Astrocyte (in vitro differentiated cells and primary cell): ENCODE results near the gene GRM7. TPM values are rescaled to one million over a fixed set of nuclear protein-coding genes. Genes with fewer than 3 reads are reported as not detected.

ENCODE experiments used
- DNase-seq: peaks from one replicate; pipeline ENCODE4 v3.0.0-alpha.2; 2010; ENCODE audit warnings: low read depth
- FAIRE-seq: peaks from 2 replicates; lab custom pipeline; 2011; peaks lifted over from hg19 to GRCh38; lab: Jason Lieb, UNC
- H2AFZ ChIP-seq: 2 replicates; pipeline ENCODE4 v1.6.0; 2012; ENCODE audit warnings: low read depth, low read length, inconsistent platforms
- H3K27ac ChIP-seq: 2 replicates; pipeline ENCODE4 v1.5.1; 2011; ENCODE audit warnings: low read depth, low read length, inconsistent platforms
- H3K27me3 ChIP-seq: 2 replicates; pipeline ENCODE4 v1.6.0; 2011; ENCODE audit warnings: low read length, inconsistent platforms; ENCODE audit not compliant: insufficient read depth
- H3K36me3 ChIP-seq: 2 replicates; pipeline ENCODE4 v1.5.1; 2011; ENCODE audit warnings: low read length, inconsistent platforms; ENCODE audit not compliant: insufficient read depth
- H3K4me1 ChIP-seq: 2 replicates; pipeline ENCODE4 v1.5.1; 2011; ENCODE audit warnings: low read length, inconsistent platforms; ENCODE audit not compliant: insufficient read depth
- H3K4me2 ChIP-seq: 2 replicates; pipeline ENCODE4 v1.6.0; 2012; ENCODE audit warnings: low read length, inconsistent platforms
- H3K4me3 ChIP-seq: 2 replicates; pipeline ENCODE4 v1.5.1; 2011; ENCODE audit warnings: low read depth, mild to moderate bottlenecking, low read length, inconsistent platforms; ENCODE audit not compliant: insufficient read depth
- H3K79me2 ChIP-seq: 2 replicates; pipeline ENCODE4 v1.6.0; 2012; ENCODE audit warnings: mild to moderate bottlenecking, low read length, inconsistent platforms; ENCODE audit not compliant: insufficient read depth
- H3K9ac ChIP-seq: 2 replicates; pipeline ENCODE4 v1.6.0; 2012; ENCODE audit warnings: mild to moderate bottlenecking, low read length, inconsistent platforms
- H3K9me3 ChIP-seq: 2 replicates; pipeline ENCODE4 v1.5.1; 2012; ENCODE audit warnings: low read depth, mild to moderate bottlenecking, low read length, inconsistent platforms; ENCODE audit not compliant: insufficient read depth
- H4K20me1 ChIP-seq: 2 replicates; pipeline ENCODE4 v1.6.0; 2012; ENCODE audit warnings: low read length, inconsistent platforms; ENCODE audit not compliant: insufficient read depth
- H3K27ac Mint-ChIP-seq: one replicate; pipeline ENCODE4 v1.8.0; 2021; ENCODE audit warnings: mild to moderate bottlenecking, mixed read lengths; ENCODE audit not compliant: unreplicated experiment
- H3K27me3 Mint-ChIP-seq: one replicate; pipeline ENCODE4 v1.8.0; 2021; ENCODE audit warnings: low read depth, mixed read lengths; ENCODE audit not compliant: unreplicated experiment
- H3K36me3 Mint-ChIP-seq: one replicate; pipeline ENCODE4 v1.8.0; 2021; ENCODE audit warnings: low read depth, mixed read lengths; ENCODE audit not compliant: unreplicated experiment
- H3K4me1 Mint-ChIP-seq: one replicate; pipeline ENCODE4 v1.8.0; 2021; ENCODE audit warnings: low read depth, mixed read lengths; ENCODE audit not compliant: unreplicated experiment
- H3K4me3 Mint-ChIP-seq: one replicate; pipeline ENCODE4 v1.8.0; 2021; ENCODE audit warnings: mild to moderate bottlenecking, moderate library complexity, mixed read lengths; ENCODE audit not compliant: unreplicated experiment
- H3K9me3 Mint-ChIP-seq: one replicate; pipeline ENCODE4 v1.8.0; 2021; ENCODE audit warnings: mild to moderate bottlenecking, mixed read lengths; ENCODE audit not compliant: unreplicated experiment
- CTCF ChIP-seq: IDR thresholded peaks from 2 replicates; pipeline ENCODE4 v1.5.1; 2011; ENCODE audit warnings: low read depth, mild to moderate bottlenecking, inconsistent platforms, low read length, moderate library complexity; ENCODE audit not compliant: insufficient read depth
- EZH2 ChIP-seq: IDR thresholded peaks from 2 replicates; pipeline ENCODE4 v1.6.1; 2012; ENCODE audit warnings: mild to moderate bottlenecking, low read length, inconsistent platforms; ENCODE audit not compliant: insufficient read depth
- total RNA-seq: library from RNA; stranded (reverse); gene quantifications from 2 replicates; pipeline ENCODE4 v1.2.1, GENCODE V29; 2021

The GRM7 gene
- total RNA-seq, 1 donor from 2014 or later, result not detected

GRCh38 chr3:7589526-7589925 is 728.6 kb downstream of the GRM7 start:
- Histone ChIP-seq H4K20me1 (no peaks in the 10 kb centered on the region), H3K79me2 (no peaks in the 10 kb centered on the region), H2AFZ (no peak overlapping the region), H3K9me3 (no peaks in the 10 kb centered on the region), H3K27ac (no peak overlapping the region), H3K36me3 (no peaks in the 10 kb centered on the region), H3K9ac (no peak overlapping the region), H3K27me3 (no peaks in the 10 kb centered on the region), H3K4me3 (no peak overlapping the region), H3K4me1 (no peaks in the 10 kb centered on the region), H3K4me2 (no peak overlapping the region)
- no peaks in the 10 kb centered on the region for H3K9me3 Mint-ChIP-seq
- no peak overlapping the region for H3K27ac Mint-ChIP-seq
- FAIRE-seq (no peak), DNase-seq (no peak)
- no peak overlapping the region for H3K4me3 Mint-ChIP-seq
- TF ChIP-seq EZH2 (no peak), CTCF (no peak)
- H3K4me1 Mint-ChIP-seq, result no peaks in the 10 kb centered on the region
- no peaks in the 10 kb centered on the region for H3K36me3 Mint-ChIP-seq
- peaks cover 5% of the 10 kb centered on the region for H3K27me3 Mint-ChIP-seq

- no peaks in the 10 kb centered on the region for H4K20me1 ChIP-seq
- H3K9me3 ChIP-seq, result no peaks in the 10 kb centered on the region
- H3K27ac Mint-ChIP-seq, result no peak overlapping the region
- H2AFZ ChIP-seq, result no peak overlapping the region
- no peaks in the 10 kb centered on the region for H3K4me1 Mint-ChIP-seq
- DNase-seq, result no peak
- no peak overlapping the region for H3K9ac ChIP-seq
- H3K4me3 Mint-ChIP-seq, result no peak overlapping the region
- no peaks in the 10 kb centered on the region for H3K36me3 Mint-ChIP-seq
- no peaks in the 10 kb centered on the region for H3K4me1 ChIP-seq
- no peaks in the 10 kb centered on the region for H3K27me3 Mint-ChIP-seq
- TF ChIP-seq CTCF (no peak), EZH2 (no peak)
- H3K27me3 ChIP-seq, result no peaks in the 10 kb centered on the region
- H3K4me3 ChIP-seq, result no peak overlapping the region
- H3K4me2 ChIP-seq, result no peak overlapping the region
- no peak for FAIRE-seq
- no peaks in the 10 kb centered on the region for H3K36me3 ChIP-seq
- H3K27ac ChIP-seq, result no peak overlapping the region
- no peaks in the 10 kb centered on the region for H3K9me3 Mint-ChIP-seq
- H3K79me2 ChIP-seq, result no peaks in the 10 kb centered on the region
Observed at GRCh38 chr3:7602297-7602696, 741.4 kb downstream of the GRM7 start.

- Mint-ChIP-seq H3K4me3 (no peak overlapping the region), H3K36me3 (no peaks in the 10 kb centered on the region), H3K27me3 (peaks cover 4% of the 10 kb centered on the region), H3K4me1 (no peaks in the 10 kb centered on the region), H3K9me3 (no peaks in the 10 kb centered on the region), H3K27ac (no peak overlapping the region)
- DNase-seq, result no peak
- Histone ChIP-seq H3K4me2 (no peak overlapping the region), H3K4me3 (no peak overlapping the region), H3K9me3 (no peaks in the 10 kb centered on the region), H4K20me1 (no peaks in the 10 kb centered on the region), H3K9ac (no peak overlapping the region), H3K36me3 (no peaks in the 10 kb centered on the region), H3K27ac (no peak overlapping the region), H3K79me2 (no peaks in the 10 kb centered on the region), H2AFZ (no peak overlapping the region), H3K4me1 (no peaks in the 10 kb centered on the region), H3K27me3 (no peaks in the 10 kb centered on the region)
- no peak for FAIRE-seq
- TF ChIP-seq EZH2 (no peak), CTCF (no peak)
Observed at GRCh38 chr3:7607083-7607482, 746.2 kb downstream of the GRM7 start.
